NCI-H226 (cell line): ENCODE results near the gene EFNB3.

Experiments
- DNase-seq: peaks from one replicate; pipeline ENCODE4 v3.0.0-alpha.2; 2015

Gene EFNB3

GRCh38 chr17:7701681-7702080, 3.3 kb upstream of the EFNB3 start:
- DNase-seq = no peak

- no peak for DNase-seq
These were observed 2.2 kb upstream of the EFNB3 start for GRCh38 chr17:7702776-7703175.

GRCh38 chr17:7703584-7704479, 1.2 kb upstream of the EFNB3 start:
- DNase-seq = peak; percentile 24

GRCh38 chr17:7705269-7706255, 560 bp downstream of the EFNB3 start:
- no peak for DNase-seq

- no peak for DNase-seq
These were observed 1.8 kb downstream of the EFNB3 start for GRCh38 chr17:7706631-7707354.

- DNase-seq = no peak
These were observed 2.4 kb downstream of the EFNB3 start for GRCh38 chr17:7707446-7707845.

GRCh38 chr17:7707858-7708750, 3.1 kb downstream of the EFNB3 start:
- DNase-seq = no peak

- DNase-seq = no peak
These were observed 4.0 kb downstream of the EFNB3 start for GRCh38 chr17:7709031-7709430.

GRCh38 chr17:7710301-7710700, 5.3 kb downstream of the EFNB3 start:
- no peak for DNase-seq

GRCh38 chr17:7711051-7711755, 6.2 kb downstream of the EFNB3 start:
- DNase-seq = no peak

GRCh38 chr17:7712111-7712771, 7.2 kb downstream of the EFNB3 start:
- DNase-seq = no peak

GRCh38 chr17:7713782-7714181, 8.8 kb downstream of the EFNB3 start:
- no peak for DNase-seq

- no peak for DNase-seq
These were observed 10.0 kb downstream of the EFNB3 start for GRCh38 chr17:7714721-7715594.

- DNase-seq = peak; percentile 19
These were observed 11.2 kb downstream of the EFNB3 start for GRCh38 chr17:7715936-7716886.

- DNase-seq = peak; percentile 92
These were observed 12.1 kb downstream of the EFNB3 start, which contains the start of gene DNAH2 for GRCh38 chr17:7716901-7717755. Gene DNAH2 (plus strand): TSS chr17:7717744. CDS start chr17:7719735, 1,991 bp downstream.

GRCh38 chr17:7717756-7718350, 12.9 kb downstream of the EFNB3 start:
- DNase-seq = no peak

GRCh38 chr17:7719661-7720060, 14.7 kb downstream of the EFNB3 start:
- DNase-seq = no peak
